Memory B cell (primary cell): ENCODE results near the gene EPB41.

ENCODE experiments used
- ATAC-seq: fragments of 150-1000 bp; cut with Tn5 transposase; 2 replicates; pipeline ENCODE4 v1.10.0; 2021; ENCODE audit warnings: low read depth, mild to moderate bottlenecking, moderate library complexity
- DNase-seq, 2 donors: peaks; one replicate each; pipeline ENCODE4 v3.0.0; 2022; ENCODE audit warnings: low spot score in 2 of 2
- H3K27ac Mint-ChIP-seq: one replicate; pipeline ENCODE4 v1.8.0; 2022; ENCODE audit warnings: mild to moderate bottlenecking, moderate library complexity, mixed read lengths
- H3K27me3 Mint-ChIP-seq: one replicate; pipeline ENCODE4 v1.8.0; 2022; ENCODE audit warnings: mixed read lengths
- H3K36me3 Mint-ChIP-seq: one replicate; pipeline ENCODE4 v1.8.0; 2022; ENCODE audit warnings: mild to moderate bottlenecking, mixed read lengths
- H3K4me1 Mint-ChIP-seq: one replicate; pipeline ENCODE4 v1.8.0; 2022; ENCODE audit warnings: mixed read lengths
- H3K4me3 Mint-ChIP-seq: one replicate; pipeline ENCODE4 v1.8.0; 2022; ENCODE audit warnings: mild to moderate bottlenecking, moderate library complexity, mixed read lengths
- H3K9me3 Mint-ChIP-seq: one replicate; pipeline ENCODE4 v1.8.0; 2022; ENCODE audit warnings: mixed read lengths

EPB41 gene

DNA sequence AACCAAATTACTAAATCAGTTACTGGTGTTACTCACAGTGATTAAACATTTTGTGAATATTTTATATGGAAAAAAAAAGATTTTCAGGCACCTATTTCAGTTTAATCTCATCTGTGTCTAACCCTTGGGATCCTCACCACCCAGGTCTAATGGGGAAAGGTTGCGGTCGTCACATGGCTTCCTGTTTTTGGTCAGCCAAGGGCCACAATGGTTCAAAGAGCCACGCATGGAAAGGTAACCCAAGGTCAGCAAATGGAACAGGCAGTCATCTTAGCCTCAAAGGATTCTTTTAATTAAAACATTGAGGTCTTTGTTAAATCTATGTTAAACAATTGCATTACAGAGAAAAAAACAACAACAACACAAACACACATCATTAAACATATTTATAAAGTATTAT lies 245.4 kb downstream of the EPB41 start:
- ATAC-seq, result no peak
- peaks cover 2% of the 10 kb centered on the region for H3K4me1 Mint-ChIP-seq
- DNase-seq, result no peak
- no peak overlapping the region for H3K27ac Mint-ChIP-seq
- H3K9me3 Mint-ChIP-seq, result no peaks in the 10 kb centered on the region
- no peaks in the 10 kb centered on the region for H3K27me3 Mint-ChIP-seq
- no peak overlapping the region for H3K4me3 Mint-ChIP-seq
- H3K36me3 Mint-ChIP-seq, result peaks cover 22% of the 10 kb centered on the region

- DNase-seq, result no peak
- Mint-ChIP-seq H3K27me3 (no peaks in the 10 kb centered on the region), H3K9me3 (no peaks in the 10 kb centered on the region), H3K36me3 (peaks cover 31% of the 10 kb centered on the region), H3K27ac (no peak overlapping the region), H3K4me1 (peaks cover 5% of the 10 kb centered on the region), H3K4me3 (no peak overlapping the region)
- no peak for ATAC-seq
Measured at GRCh38 chr1:29162025-29162424, 247.7 kb downstream of the EPB41 start.

GRCh38 chr1:29162476-29163138 lies 248.2 kb downstream of the EPB41 start:
- Mint-ChIP-seq H3K36me3 (peaks cover 33% of the 10 kb centered on the region), H3K27me3 (no peaks in the 10 kb centered on the region), H3K4me3 (no peak overlapping the region), H3K9me3 (no peaks in the 10 kb centered on the region), H3K4me1 (peaks cover 5% of the 10 kb centered on the region), H3K27ac (no peak overlapping the region)
- no peak for DNase-seq
- ATAC-seq, result no peak

GRCh38 chr1:29164588-29164987 lies 250.2 kb downstream of the EPB41 start:
- Mint-ChIP-seq H3K36me3 (peaks cover 30% of the 10 kb centered on the region), H3K9me3 (no peaks in the 10 kb centered on the region), H3K4me3 (no peak overlapping the region), H3K27ac (no peak overlapping the region), H3K27me3 (no peaks in the 10 kb centered on the region), H3K4me1 (peaks cover 8% of the 10 kb centered on the region)
- DNase-seq (no peak), ATAC-seq (no peak)

DNA sequence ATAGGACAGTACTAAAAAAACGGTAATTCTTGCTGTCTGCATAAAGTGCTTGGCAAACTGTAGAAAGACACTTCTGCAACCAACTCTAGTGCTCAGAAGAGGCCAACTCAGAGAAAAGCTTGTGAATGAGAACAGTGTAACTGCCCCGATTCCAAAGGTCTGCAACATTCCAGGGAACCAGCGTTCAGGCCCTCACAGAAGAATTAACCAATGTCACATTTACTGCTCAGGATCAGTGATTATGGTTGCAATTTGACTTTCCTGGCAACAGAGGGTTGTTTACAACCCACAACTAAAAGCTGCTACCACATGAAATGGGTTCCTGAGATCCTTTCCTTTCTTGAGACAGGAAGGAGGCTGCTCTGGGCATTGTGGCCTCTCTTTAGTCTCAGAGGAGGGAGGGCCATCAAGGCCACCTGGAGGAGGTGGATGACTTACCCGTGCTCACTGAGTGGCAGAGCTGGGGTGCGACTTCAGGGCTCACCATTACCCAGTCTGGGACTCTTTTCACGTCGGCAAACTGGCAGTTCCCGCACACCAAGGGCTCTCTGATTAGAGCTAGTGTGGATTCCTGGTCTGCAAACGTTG lies 252.0 kb downstream of the EPB41 start:
- ATAC-seq, result no peak
- peaks cover 36% of the 10 kb centered on the region for H3K36me3 Mint-ChIP-seq
- H3K9me3 Mint-ChIP-seq, result no peaks in the 10 kb centered on the region
- peaks cover 25% of the 10 kb centered on the region for H3K4me1 Mint-ChIP-seq
- no peak for DNase-seq
- no peaks in the 10 kb centered on the region for H3K27me3 Mint-ChIP-seq
- no peak overlapping the region for H3K27ac Mint-ChIP-seq
- no peak overlapping the region for H3K4me3 Mint-ChIP-seq

- no peaks in the 10 kb centered on the region for H3K9me3 Mint-ChIP-seq
- peaks cover 34% of the 10 kb centered on the region for H3K4me1 Mint-ChIP-seq
- DNase-seq (no peak), ATAC-seq (no peak)
- H3K36me3 Mint-ChIP-seq, result peaks cover 34% of the 10 kb centered on the region
- H3K4me3 Mint-ChIP-seq, result no peak overlapping the region
- H3K27me3 Mint-ChIP-seq, result no peaks in the 10 kb centered on the region
- H3K27ac Mint-ChIP-seq, result no peak overlapping the region
Measured at GRCh38 chr1:29167904-29168303, 253.5 kb downstream of the EPB41 start.
